Activated T-cell treated with anti-CD3 and anti-CD28 coated beads for 1 hour (primary cell): ENCODE data around the gene HK2.

Source experiments
- DNase-seq: peaks from one replicate; pipeline ENCODE4 v3.0.0-alpha.2; 2020; ENCODE audit warnings: low read depth

HK2 gene

GRCh38 chr2:74857215-74857614 is 23.3 kb downstream of the HK2 start:
- DNase-seq = no peak

GRCh38 chr2:74857725-74858124 is 23.8 kb downstream of the HK2 start:
- DNase-seq = no peak

- DNase-seq = no peak
Measured at GRCh38 chr2:74858281-74858680, 24.4 kb downstream of the HK2 start.

- no peak for DNase-seq
Measured at GRCh38 chr2:74860079-74860478, 26.2 kb downstream of the HK2 start.

- no peak for DNase-seq
Measured at GRCh38 chr2:74860521-74860920, 26.6 kb downstream of the HK2 start.

- DNase-seq = no peak
Measured at GRCh38 chr2:74861531-74861930, 27.6 kb downstream of the HK2 start.

GRCh38 chr2:74862020-74862964 is 28.4 kb downstream of the HK2 start:
- DNase-seq = no peak

GRCh38 chr2:74863802-74864248 is 29.9 kb downstream of the HK2 start:
- DNase-seq = no peak

- DNase-seq = no peak
Measured at GRCh38 chr2:74864728-74865722, 31.1 kb downstream of the HK2 start.

- DNase-seq = no peak
Measured at GRCh38 chr2:74865770-74866674, 32.1 kb downstream of the HK2 start.

- no peak for DNase-seq
Measured at GRCh38 chr2:74867841-74868658, 34.1 kb downstream of the HK2 start.

GRCh38 chr2:74869517-74869916 is 35.6 kb downstream of the HK2 start:
- DNase-seq = no peak

- DNase-seq = no peak
Measured at GRCh38 chr2:74870951-74871350, 37.0 kb downstream of the HK2 start.

- DNase-seq = no peak
Measured at GRCh38 chr2:74871414-74871813, 37.5 kb downstream of the HK2 start.

GRCh38 chr2:74872389-74872836 is 38.5 kb downstream of the HK2 start:
- no peak for DNase-seq

- DNase-seq = no peak
Measured at GRCh38 chr2:74873012-74873665, 39.2 kb downstream of the HK2 start.

- DNase-seq = no peak
Measured at GRCh38 chr2:74873678-74874640, 40.0 kb downstream of the HK2 start.

GRCh38 chr2:74876081-74876886 is 42.4 kb downstream of the HK2 start:
- DNase-seq = peak; percentile 15
